ENCODE results near the gene APLP1.

DNA sequence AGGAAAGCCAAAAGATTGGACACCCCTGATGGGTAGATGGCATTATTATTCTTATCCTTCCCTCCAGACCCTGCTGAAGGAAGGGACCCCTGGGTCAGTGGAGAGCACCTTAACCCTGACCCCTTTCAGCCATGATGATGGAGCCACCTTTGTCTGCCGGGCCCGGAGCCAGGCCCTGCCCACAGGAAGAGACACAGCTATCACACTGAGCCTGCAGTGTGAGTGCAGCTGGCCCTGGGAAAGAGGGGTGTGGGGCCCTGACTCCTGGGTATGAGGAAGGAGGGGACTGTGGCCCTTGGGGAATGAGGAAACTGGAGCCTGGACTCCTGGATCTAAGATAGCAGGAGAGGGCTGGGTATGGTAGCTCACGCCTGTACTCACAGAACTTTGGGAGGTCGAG lies 9.0 kb upstream of the APLP1 start:
- TF ChIP-seq, protein P1, sequence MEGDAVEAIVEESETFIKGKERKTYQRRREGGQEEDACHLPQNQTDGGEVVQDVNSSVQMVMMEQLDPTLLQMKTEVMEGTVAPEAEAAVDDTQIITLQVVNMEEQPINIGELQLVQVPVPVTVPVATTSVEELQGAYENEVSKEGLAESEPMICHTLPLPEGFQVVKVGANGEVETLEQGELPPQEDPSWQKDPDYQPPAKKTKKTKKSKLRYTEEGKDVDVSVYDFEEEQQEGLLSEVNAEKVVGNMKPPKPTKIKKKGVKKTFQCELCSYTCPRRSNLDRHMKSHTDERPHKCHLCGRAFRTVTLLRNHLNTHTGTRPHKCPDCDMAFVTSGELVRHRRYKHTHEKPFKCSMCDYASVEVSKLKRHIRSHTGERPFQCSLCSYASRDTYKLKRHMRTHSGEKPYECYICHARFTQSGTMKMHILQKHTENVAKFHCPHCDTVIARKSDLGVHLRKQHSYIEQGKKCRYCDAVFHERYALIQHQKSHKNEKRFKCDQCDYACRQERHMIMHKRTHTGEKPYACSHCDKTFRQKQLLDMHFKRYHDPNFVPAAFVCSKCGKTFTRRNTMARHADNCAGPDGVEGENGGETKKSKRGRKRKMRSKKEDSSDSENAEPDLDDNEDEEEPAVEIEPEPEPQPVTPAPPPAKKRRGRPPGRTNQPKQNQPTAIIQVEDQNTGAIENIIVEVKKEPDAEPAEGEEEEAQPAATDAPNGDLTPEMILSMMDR (IDR thresholded peaks at IDR 0.05) = no peak
- TF ChIP-seq POLR2A (IDR thresholded peaks at IDR 0.05) = no peak
